ENCODE results near the gene ANO4.
"Not testable (repeated sequence)": the region's sequence is repeated elsewhere in the genome, so short reads cannot be mapped to it uniquely, and the experiment has no call there.

The ANO4 gene

GRCh38 chr12:101074940-101075680, 280.5 kb downstream of the ANO4 start:
- H3K27ac ChIP-seq = no peak overlapping the region
- no peak overlapping the region for H3K4me3 ChIP-seq
- H3K9me3 ChIP-seq (ENCODE audit: low read depth, low read length) = no peaks in the 10 kb centered on the region
- no peak for DNase-seq (ENCODE audit: low read depth, low spot score)
- H3K9ac ChIP-seq (ENCODE audit: insufficient read length) = no peak overlapping the region
- no peaks in the 10 kb centered on the region for H3K36me3 ChIP-seq (ENCODE audit: insufficient read depth, low read length)
- TF ChIP-seq POLR2AphosphoS5 (IDR thresholded peaks at IDR 0.05; ENCODE audit: borderline replicate concordance, low read depth, low read length) (no peak), EZH2 (IDR thresholded peaks at IDR 0.05) (no peak), FOXP2 (optimal IDR thresholded peaks at IDR 0.05; ENCODE audit: control extremely low read depth, extremely low read length, insufficient read depth) (no peak)

DNA sequence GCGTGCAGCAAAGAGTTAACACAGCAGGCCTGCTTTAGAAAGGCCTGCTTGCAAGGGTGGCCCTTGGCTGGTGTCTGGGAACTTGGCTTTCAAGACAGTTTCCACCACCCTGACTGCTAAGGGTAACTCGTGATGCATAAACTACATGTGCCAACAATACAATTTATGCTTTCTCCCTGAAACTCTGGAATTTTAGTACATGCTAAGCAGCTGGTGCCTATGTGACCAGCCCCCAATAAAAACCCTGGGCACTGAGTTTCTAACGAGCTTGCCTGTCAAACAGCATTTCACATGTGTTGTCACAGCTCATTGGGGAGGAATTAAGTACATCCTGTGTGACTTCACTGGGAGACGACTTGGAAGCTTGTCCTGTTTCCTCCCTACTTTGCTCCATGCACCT, 282.3 kb downstream of the ANO4 start:
- DNase-seq (ENCODE audit: low read depth, low spot score) = no peak
- no peaks in the 10 kb centered on the region for H3K36me3 ChIP-seq (ENCODE audit: insufficient read depth, low read length)
- H3K9ac ChIP-seq (ENCODE audit: insufficient read length) = no peak overlapping the region
- H3K9me3 ChIP-seq (ENCODE audit: low read depth, low read length) = no peaks in the 10 kb centered on the region
- TF ChIP-seq POLR2AphosphoS5 (IDR thresholded peaks at IDR 0.05; ENCODE audit: borderline replicate concordance, low read depth, low read length) (no peak), EZH2 (IDR thresholded peaks at IDR 0.05) (no peak), FOXP2 (optimal IDR thresholded peaks at IDR 0.05; ENCODE audit: control extremely low read depth, extremely low read length, insufficient read depth) (no peak)
- H3K4me3 ChIP-seq = no peak overlapping the region
- H3K27ac ChIP-seq = no peak overlapping the region

- no peak overlapping the region for H3K4me3 ChIP-seq
- no peak for TF ChIP-seq FOXP2 (optimal IDR thresholded peaks at IDR 0.05; ENCODE audit: control extremely low read depth, extremely low read length, insufficient read depth)
- TF ChIP-seq EZH2 (IDR thresholded peaks at IDR 0.05) = no peak
- TF ChIP-seq POLR2AphosphoS5 (IDR thresholded peaks at IDR 0.05; ENCODE audit: borderline replicate concordance, low read depth, low read length) = no peak
- no peak for DNase-seq (ENCODE audit: low read depth, low spot score)
- H3K9ac ChIP-seq (ENCODE audit: insufficient read length) = no peak overlapping the region
- H3K9me3 ChIP-seq (ENCODE audit: low read depth, low read length) = no peaks in the 10 kb centered on the region
- H3K36me3 ChIP-seq (ENCODE audit: insufficient read depth, low read length) = no peaks in the 10 kb centered on the region
- no peak overlapping the region for H3K27ac ChIP-seq
Measured at GRCh38 chr12:101077791-101078528, 283.4 kb downstream of the ANO4 start.

DNA sequence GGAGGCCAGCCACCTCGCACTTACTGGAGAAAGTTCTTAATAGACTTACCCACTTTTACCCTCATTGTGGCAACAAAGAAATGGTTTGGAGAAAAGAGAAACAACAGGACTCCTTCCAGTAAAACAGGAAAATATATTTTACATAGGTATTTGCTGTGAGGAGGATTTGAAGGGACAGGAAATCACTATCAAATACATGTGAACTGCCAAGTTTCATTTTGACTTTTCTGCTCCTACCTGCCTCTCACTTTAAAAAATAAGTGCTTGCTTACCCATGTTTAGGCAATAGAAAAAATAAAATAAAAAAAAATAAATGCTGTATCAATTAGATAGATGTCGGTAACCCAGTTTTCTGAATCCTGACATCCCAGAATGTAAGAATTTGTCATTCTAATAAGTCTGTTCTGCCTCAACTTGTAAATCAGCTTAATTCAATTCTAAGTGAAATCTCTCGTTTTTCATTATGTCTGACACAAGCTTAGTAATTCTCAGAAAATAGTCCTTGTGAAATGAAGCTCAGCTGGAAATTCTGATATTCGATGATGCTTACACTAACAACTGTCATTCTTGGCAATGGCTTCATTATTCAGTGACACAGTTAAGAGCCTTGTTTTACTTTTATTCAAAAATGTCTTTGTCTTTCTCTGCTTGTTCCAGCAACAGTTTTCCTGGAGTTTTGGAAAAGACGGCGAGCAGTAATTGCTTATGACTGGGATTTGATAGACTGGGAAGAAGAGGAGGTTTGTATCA, 284.1 kb downstream of the ANO4 start:
- TF ChIP-seq POLR2AphosphoS5 (IDR thresholded peaks at IDR 0.05; ENCODE audit: borderline replicate concordance, low read depth, low read length) (no peak), EZH2 (IDR thresholded peaks at IDR 0.05) (no peak), FOXP2 (optimal IDR thresholded peaks at IDR 0.05; ENCODE audit: control extremely low read depth, extremely low read length, insufficient read depth) (no peak)
- no peak overlapping the region for H3K9ac ChIP-seq (ENCODE audit: insufficient read length)
- H3K36me3 ChIP-seq (ENCODE audit: insufficient read depth, low read length) = no peaks in the 10 kb centered on the region
- H3K27ac ChIP-seq = no peak overlapping the region
- H3K4me3 ChIP-seq = no peak overlapping the region
- DNase-seq (ENCODE audit: low read depth, low spot score) = no peak
- H3K9me3 ChIP-seq (ENCODE audit: low read depth, low read length) = no peaks in the 10 kb centered on the region

GRCh38 chr12:101082706-101083105, 288.1 kb downstream of the ANO4 start:
- no peak for TF ChIP-seq POLR2AphosphoS5 (IDR thresholded peaks at IDR 0.05; ENCODE audit: borderline replicate concordance, low read depth, low read length)
- no peak for TF ChIP-seq FOXP2 (optimal IDR thresholded peaks at IDR 0.05; ENCODE audit: control extremely low read depth, extremely low read length, insufficient read depth)
- no peak for TF ChIP-seq EZH2 (IDR thresholded peaks at IDR 0.05)
- H3K36me3 ChIP-seq (ENCODE audit: insufficient read depth, low read length) = no peaks in the 10 kb centered on the region
- no peak overlapping the region for H3K27ac ChIP-seq
- H3K4me3 ChIP-seq = no peak overlapping the region
- no peak overlapping the region for H3K9ac ChIP-seq (ENCODE audit: insufficient read length)
- no peak for DNase-seq (ENCODE audit: low read depth, low spot score)
- no peaks in the 10 kb centered on the region for H3K9me3 ChIP-seq (ENCODE audit: low read depth, low read length)

- Histone ChIP-seq H3K4me3 (peak overlapping the region; percentile 47), H3K27ac (no peak overlapping the region), H3K9me3 (ENCODE audit: low read depth, low read length) (no peaks in the 10 kb centered on the region), H3K9ac (ENCODE audit: insufficient read length) (no peak overlapping the region), H3K36me3 (ENCODE audit: insufficient read depth, low read length) (no peaks in the 10 kb centered on the region)
- no peak for TF ChIP-seq FOXP2 (optimal IDR thresholded peaks at IDR 0.05; ENCODE audit: control extremely low read depth, extremely low read length, insufficient read depth)
- TF ChIP-seq EZH2 (IDR thresholded peaks at IDR 0.05) = no peak
- no peak for TF ChIP-seq POLR2AphosphoS5 (IDR thresholded peaks at IDR 0.05; ENCODE audit: borderline replicate concordance, low read depth, low read length)
- no peak for DNase-seq (ENCODE audit: low read depth, low spot score)
Measured at GRCh38 chr12:101086490-101087135, 292.0 kb downstream of the ANO4 start.

DNA sequence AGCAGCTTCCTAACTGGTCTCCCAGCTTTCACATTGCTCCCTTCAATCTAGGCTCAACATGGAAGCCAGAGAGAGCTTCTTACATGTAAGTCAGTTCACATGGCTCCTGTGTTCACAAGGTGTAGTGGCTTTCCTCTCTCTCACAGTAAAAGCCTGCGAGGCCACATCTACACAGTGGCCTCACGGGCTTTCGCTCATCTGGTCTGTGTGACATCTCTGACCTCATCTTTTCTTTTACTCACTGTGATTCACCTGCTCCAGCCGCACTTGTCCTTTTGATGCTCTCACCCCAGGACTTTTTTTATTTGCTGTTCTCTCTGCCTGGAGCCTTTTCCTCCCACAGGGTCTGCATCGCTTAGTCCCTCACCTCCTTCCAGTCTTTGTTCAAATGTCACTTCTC, 293.3 kb downstream of the ANO4 start:
- no peak overlapping the region for H3K4me3 ChIP-seq
- DNase-seq (ENCODE audit: low read depth, low spot score) = no peak
- H3K27ac ChIP-seq = no peak overlapping the region
- no peaks in the 10 kb centered on the region for H3K36me3 ChIP-seq (ENCODE audit: insufficient read depth, low read length)
- H3K9me3 ChIP-seq (ENCODE audit: low read depth, low read length) = no peaks in the 10 kb centered on the region
- no peak overlapping the region for H3K9ac ChIP-seq (ENCODE audit: insufficient read length)
- TF ChIP-seq FOXP2 (optimal IDR thresholded peaks at IDR 0.05; ENCODE audit: control extremely low read depth, extremely low read length, insufficient read depth) (no peak), POLR2AphosphoS5 (IDR thresholded peaks at IDR 0.05; ENCODE audit: borderline replicate concordance, low read depth, low read length) (no peak), EZH2 (IDR thresholded peaks at IDR 0.05) (no peak)

GRCh38 chr12:101089271-101089670, 294.7 kb downstream of the ANO4 start:
- DNase-seq (ENCODE audit: low read depth, low spot score) = no peak
- H3K4me3 ChIP-seq = no peak overlapping the region
- H3K9ac ChIP-seq (ENCODE audit: insufficient read length) = no peak overlapping the region
- no peak for TF ChIP-seq POLR2AphosphoS5 (IDR thresholded peaks at IDR 0.05; ENCODE audit: borderline replicate concordance, low read depth, low read length)
- TF ChIP-seq FOXP2 (optimal IDR thresholded peaks at IDR 0.05; ENCODE audit: control extremely low read depth, extremely low read length, insufficient read depth) = no peak
- no peak for TF ChIP-seq EZH2 (IDR thresholded peaks at IDR 0.05)
- H3K9me3 ChIP-seq (ENCODE audit: low read depth, low read length) = no peaks in the 10 kb centered on the region
- no peak overlapping the region for H3K27ac ChIP-seq
- no peaks in the 10 kb centered on the region for H3K36me3 ChIP-seq (ENCODE audit: insufficient read depth, low read length)

DNA sequence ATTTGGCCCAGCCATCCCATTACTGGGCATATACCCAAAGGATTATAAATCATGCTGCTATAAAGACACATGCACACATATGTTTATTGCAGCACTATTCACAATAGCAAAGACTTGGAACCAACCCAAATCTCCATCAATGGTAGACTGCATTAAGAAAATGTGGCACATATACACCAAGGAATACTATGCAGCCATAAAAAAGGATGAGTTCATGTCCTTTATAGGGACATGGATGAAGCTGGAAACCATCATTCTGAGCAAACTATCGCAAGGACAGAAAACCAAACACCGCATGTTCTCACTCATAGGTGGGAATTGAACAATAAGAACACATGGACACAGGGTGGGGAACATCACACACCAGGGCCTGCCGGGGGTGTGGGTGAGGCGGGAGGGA, 295.6 kb downstream of the ANO4 start:
- not testable (repeated sequence) for H3K27ac ChIP-seq; H3K9ac ChIP-seq (ENCODE audit: insufficient read length); H3K4me3 ChIP-seq; H3K9me3 ChIP-seq (ENCODE audit: low read depth, low read length); DNase-seq (ENCODE audit: low read depth, low spot score); H3K36me3 ChIP-seq (ENCODE audit: insufficient read depth, low read length)
